Measurements from ENCODE around the gene CDH1.

The CDH1 gene

GRCh38 chr16:68739964-68740627 is 3.0 kb downstream of the CDH1 start:
- Mint-ChIP-seq H3K9me3 (peaks cover 0 to 1% of the 10 kb centered on the region in 2 donors), H3K36me3 (peaks cover 2 to 7% of the 10 kb centered on the region in 2 donors), H3K4me3 (peak overlapping the region; percentile 50 to 51), H3K27me3 (peaks cover 30 to 42% of the 10 kb centered on the region in 2 donors), H3K27ac (peak overlapping the region; percentile 85), H3K4me1 (peaks cover 38 to 57% of the 10 kb centered on the region in 2 donors)
- DNase-seq = no peak
- ATAC-seq (replicated peaks) = peak; percentile 33 to 56

GRCh38 chr16:68740628-68741346 is 3.7 kb downstream of the CDH1 start:
- Mint-ChIP-seq H3K4me3 (peak overlapping the region; percentile 50 to 51), H3K36me3 (peaks cover 2 to 7% of the 10 kb centered on the region in 2 donors), H3K27me3 (peaks cover 28 to 42% of the 10 kb centered on the region in 2 donors), H3K4me1 (peaks cover 38 to 57% of the 10 kb centered on the region in 2 donors), H3K9me3 (peaks cover 0 to 1% of the 10 kb centered on the region in 2 donors), H3K27ac (peak overlapping the region; percentile 85)
- peak; percentile 43 to 54 for ATAC-seq (replicated peaks)
- no peak for DNase-seq

GRCh38 chr16:68743664-68744063 is 6.6 kb downstream of the CDH1 start:
- DNase-seq (no peak), ATAC-seq (replicated peaks) (no peak)
- Mint-ChIP-seq H3K27ac (no peak overlapping the region), H3K9me3 (no peaks in the 10 kb centered on the region), H3K36me3 (no peaks in the 10 kb centered on the region), H3K4me3 (no peak overlapping the region), H3K4me1 (peaks cover 30 to 36% of the 10 kb centered on the region in 2 donors), H3K27me3 (peaks cover 12 to 37% of the 10 kb centered on the region in 2 donors)

DNA sequence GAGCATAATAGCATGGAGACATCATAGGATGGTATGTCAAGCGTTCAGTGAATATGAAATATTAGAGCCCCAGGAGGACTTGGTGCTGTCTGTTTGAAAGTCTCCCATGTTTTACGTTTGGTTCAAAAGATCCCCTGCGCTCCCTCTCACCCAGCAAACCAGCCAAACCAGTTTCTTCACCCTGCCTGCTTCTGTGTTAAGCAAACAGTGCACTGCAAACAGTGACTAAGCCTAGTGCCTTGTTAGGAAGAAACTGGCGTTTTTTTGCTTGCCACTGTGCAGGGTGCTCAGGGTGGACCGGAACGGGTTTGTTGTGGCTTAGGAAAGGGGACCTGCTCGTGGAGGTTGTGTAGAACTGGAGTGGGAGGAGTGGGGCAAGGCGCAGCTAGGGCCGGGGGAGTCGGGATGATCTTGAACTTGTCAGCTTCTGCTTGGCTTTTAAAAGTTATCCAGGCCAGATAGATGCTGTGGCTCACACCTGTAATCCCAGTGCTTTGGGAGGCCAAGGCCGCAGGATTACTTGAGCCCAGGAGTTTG is 7.7 kb downstream of the CDH1 start:
- Mint-ChIP-seq H3K9me3 (no peaks in the 10 kb centered on the region), H3K4me1 (peaks cover 30 to 34% of the 10 kb centered on the region in 2 donors), H3K36me3 (no peaks in the 10 kb centered on the region), H3K27me3 (peaks cover 12 to 42% of the 10 kb centered on the region in 2 donors), H3K27ac (no peak overlapping the region), H3K4me3 (no peak overlapping the region)
- DNase-seq (no peak), ATAC-seq (replicated peaks) (no peak)

DNA sequence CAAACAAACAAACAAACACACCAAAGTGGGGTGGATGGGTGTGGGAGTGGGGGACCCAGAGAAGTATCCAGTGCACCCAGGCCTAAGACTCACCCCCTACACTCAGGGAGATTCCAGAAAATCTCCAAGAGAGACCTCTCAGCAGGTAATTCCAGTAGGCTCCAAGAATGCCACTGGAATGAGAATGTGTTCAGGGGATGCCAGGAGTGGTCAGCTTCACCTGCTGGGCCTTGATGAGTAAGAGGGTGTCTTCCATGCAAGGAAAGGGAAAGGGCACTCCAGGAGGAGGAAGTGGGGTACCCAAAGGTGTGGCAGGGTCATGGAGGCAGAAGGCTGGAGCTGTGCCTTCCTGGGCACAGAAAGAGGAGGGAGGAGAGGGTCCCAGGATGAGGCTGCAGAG is 9.9 kb downstream of the CDH1 start:
- Mint-ChIP-seq H3K4me3 (no peak overlapping the region), H3K27ac (no peak overlapping the region), H3K4me1 (peaks cover 13 to 15% of the 10 kb centered on the region in 2 donors)

DNA sequence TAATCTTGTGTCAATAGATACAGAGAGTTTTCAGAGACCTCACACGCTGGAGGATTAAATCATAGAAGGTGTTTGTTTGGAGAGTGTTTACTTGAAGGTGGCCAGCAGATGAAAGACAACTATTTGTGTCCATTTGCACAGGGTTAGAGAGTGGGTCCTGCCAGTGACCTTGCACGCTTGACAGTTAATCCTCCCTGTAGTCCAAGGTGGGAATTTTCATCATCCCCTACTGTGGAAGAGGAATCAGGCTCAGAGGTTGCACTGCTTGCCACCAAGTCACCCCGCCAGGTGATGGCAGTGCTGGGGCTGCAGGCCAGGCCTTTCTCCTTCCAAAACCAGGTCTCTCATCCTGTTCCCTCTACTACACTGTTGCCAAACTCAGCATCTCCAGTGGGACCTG is 12.3 kb downstream of the CDH1 start:
- Mint-ChIP-seq H3K4me3 (no peak overlapping the region), H3K36me3 (no peaks in the 10 kb centered on the region), H3K27me3 (peaks cover 16 to 45% of the 10 kb centered on the region in 2 donors), H3K4me1 (peaks cover 1 to 6% of the 10 kb centered on the region in 2 donors), H3K27ac (no peak overlapping the region), H3K9me3 (no peaks in the 10 kb centered on the region)
- DNase-seq = no peak
- ATAC-seq (replicated peaks) = no peak

More for the DNA sequence above, 9.9 kb downstream of the CDH1 start:
- Mint-ChIP-seq H3K27me3 (peaks cover 17 to 48% of the 10 kb centered on the region in 2 donors), H3K36me3 (no peaks in the 10 kb centered on the region), H3K9me3 (no peaks in the 10 kb centered on the region)
- DNase-seq (no peak), ATAC-seq (replicated peaks) (no peak)

DNA sequence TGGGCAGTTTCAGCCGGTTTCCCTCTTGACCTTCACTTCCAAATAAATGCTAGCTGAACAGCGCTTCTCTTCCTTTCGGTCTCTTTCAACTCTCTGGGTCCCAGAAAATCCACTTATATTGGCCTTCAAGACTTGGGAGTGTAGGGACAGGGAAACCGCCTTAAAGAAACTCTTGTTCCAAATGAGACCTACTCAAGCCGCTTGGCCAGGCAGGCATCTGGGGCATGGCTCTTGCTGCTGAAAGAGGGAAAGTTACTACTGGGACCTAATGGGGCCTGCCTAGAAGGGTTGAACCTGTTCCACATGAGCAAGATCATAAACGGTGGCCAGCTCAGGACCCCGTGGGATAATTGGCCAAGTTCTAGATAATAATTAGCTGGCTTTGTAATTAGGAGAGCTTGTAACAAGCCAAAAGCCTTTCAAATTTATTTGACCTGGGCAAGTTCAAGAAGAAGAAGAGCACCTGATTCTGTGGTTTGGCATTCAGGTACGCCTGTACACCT is 13.2 kb downstream of the CDH1 start:
- ATAC-seq (replicated peaks) (no peak), DNase-seq (no peak)
- Mint-ChIP-seq H3K4me1 (peaks cover 7% of the 10 kb centered on the region in 2 donors), H3K27ac (no peak overlapping the region), H3K27me3 (peaks cover 15 to 37% of the 10 kb centered on the region in 2 donors), H3K36me3 (no peaks in the 10 kb centered on the region), H3K9me3 (no peaks in the 10 kb centered on the region), H3K4me3 (no peak overlapping the region)

DNA sequence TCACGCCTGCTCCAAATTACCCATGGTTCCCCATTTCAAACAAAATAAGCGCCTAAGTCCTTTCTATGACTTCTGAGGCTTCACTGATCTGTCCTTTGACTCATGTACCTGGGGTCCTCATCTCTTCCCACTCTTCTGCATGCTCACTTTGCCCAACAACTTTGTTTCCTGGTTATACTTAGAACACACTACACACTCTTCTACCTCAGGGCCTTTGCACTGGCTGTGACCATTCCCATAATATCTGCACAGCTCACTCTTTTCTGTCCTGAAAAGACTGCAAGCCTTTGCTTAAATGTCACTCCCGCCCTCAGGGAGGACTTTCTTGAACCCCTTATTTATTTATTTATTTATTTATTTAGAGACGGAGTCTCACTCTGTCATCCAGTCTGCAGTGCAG is 14.1 kb downstream of the CDH1 start:
- Mint-ChIP-seq H3K27ac (no peak overlapping the region), H3K4me3 (no peak overlapping the region), H3K9me3 (no peaks in the 10 kb centered on the region), H3K36me3 (no peaks in the 10 kb centered on the region), H3K27me3 (peaks cover 15 to 35% of the 10 kb centered on the region in 2 donors), H3K4me1 (peaks cover 9 to 10% of the 10 kb centered on the region in 2 donors)
- DNase-seq (no peak), ATAC-seq (replicated peaks) (no peak)

DNA sequence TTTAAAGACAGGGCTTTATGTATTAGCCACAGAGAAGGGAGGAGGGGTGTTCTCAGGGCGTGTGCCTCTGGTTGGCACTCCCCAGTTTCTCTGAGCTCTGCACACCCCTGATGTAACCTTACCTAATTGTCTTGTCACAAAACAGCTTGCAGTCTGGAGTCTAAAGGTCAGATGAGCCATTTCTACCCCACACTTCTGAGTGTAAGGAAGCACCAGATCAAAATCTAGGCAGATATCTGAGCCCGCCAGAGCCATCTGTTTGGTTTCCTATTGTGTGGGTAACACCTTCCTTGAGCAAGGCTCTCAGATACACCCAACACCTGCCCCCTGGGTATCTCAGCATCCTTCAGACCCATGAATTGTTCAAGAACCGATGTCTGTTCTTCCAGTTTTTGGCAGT is 15.5 kb downstream of the CDH1 start:
- H3K4me1 Mint-ChIP-seq = peaks cover 14 to 23% of the 10 kb centered on the region in 2 donors
- peak overlapping the region; percentile 20 for H3K27ac Mint-ChIP-seq
- no peak overlapping the region for H3K4me3 Mint-ChIP-seq
- DNase-seq (no peak), ATAC-seq (replicated peaks) (peak in 1 of 2 donors; percentile 7)
- H3K9me3 Mint-ChIP-seq = no peaks in the 10 kb centered on the region
- H3K36me3 Mint-ChIP-seq = no peaks in the 10 kb centered on the region
- H3K27me3 Mint-ChIP-seq = peaks cover 12 to 21% of the 10 kb centered on the region in 2 donors

DNA sequence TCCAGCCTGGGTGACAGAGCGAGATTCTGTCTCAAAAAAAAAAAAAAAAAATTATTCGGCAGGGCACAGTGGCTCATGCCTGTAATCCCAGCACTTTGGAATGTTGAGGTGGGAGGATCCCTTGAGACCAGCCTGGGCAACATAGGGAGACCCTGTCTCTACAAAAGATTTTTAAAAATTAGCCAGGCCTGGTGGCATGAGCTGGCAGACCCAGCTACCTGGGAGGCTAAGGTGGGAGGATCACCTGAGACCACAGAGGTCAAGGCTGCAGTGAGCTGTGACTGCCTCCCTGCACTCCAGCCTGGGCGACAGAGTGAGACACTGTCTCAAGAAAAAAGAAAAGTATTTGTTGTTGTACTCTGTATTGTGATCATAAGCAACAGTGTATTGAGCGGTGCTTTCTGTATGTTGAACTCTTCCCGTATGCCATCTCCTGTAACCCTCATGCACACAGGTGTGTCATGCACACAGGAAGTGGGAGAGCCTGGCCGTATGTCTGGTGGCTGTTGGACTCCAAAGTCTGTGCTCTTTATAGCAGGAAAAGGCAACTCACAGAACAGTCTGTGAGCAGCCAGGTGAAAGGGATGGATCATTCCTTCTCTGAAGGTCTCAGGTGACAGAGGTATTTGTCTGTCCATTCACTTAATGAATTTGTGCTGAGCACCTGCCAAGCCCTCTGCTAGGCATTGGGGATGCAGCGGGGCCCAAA is 17.1 kb downstream of the CDH1 start:
- Mint-ChIP-seq H3K36me3 (no peaks in the 10 kb centered on the region), H3K9me3 (no peaks in the 10 kb centered on the region), H3K27ac (peak overlapping the region; percentile 4), H3K4me3 (no peak overlapping the region), H3K4me1 (peaks cover 14 to 35% of the 10 kb centered on the region in 2 donors), H3K27me3 (peaks cover 8 to 12% of the 10 kb centered on the region in 2 donors)
- DNase-seq (no peak), ATAC-seq (replicated peaks) (no peak)

- Mint-ChIP-seq H3K9me3 (no peaks in the 10 kb centered on the region), H3K4me1 (peaks cover 19 to 47% of the 10 kb centered on the region in 2 donors), H3K27me3 (peaks cover 3 to 7% of the 10 kb centered on the region in 2 donors), H3K36me3 (no peaks in the 10 kb centered on the region), H3K27ac (peak overlapping the region; percentile 100), H3K4me3 (peak overlapping the region; percentile 65 to 69)
- DNase-seq (peak; percentile 79), ATAC-seq (replicated peaks) (peak; percentile 87 to 90)
Observed at GRCh38 chr16:68756239-68756915, 19.3 kb downstream of the CDH1 start.

DNA sequence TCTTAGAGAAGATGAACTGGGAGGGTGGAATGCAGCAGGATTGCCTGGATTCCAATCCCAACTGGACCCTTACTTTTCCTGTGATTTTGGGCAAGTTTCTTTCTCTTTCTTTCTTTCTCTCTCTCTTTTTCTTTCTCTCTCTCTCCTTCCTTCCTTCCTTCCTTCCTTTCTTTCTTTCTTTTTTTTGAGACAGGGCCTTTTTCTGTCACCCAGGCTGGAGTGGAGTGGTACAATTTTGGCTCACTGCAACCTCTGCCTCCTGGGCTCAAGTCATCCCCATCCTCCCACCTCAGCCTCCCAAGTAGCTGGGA is 20.5 kb downstream of the CDH1 start:
- H3K27me3 Mint-ChIP-seq = peaks cover 10 to 12% of the 10 kb centered on the region in 2 donors
- DNase-seq (no peak), ATAC-seq (replicated peaks) (no peak)
- no peaks in the 10 kb centered on the region for H3K36me3 Mint-ChIP-seq
- peak overlapping the region; percentile 22 to 65 for H3K4me3 Mint-ChIP-seq
- H3K27ac Mint-ChIP-seq = peak overlapping the region; percentile 100
- peaks cover 22 to 51% of the 10 kb centered on the region in 2 donors for H3K4me1 Mint-ChIP-seq
- no peaks in the 10 kb centered on the region for H3K9me3 Mint-ChIP-seq

GRCh38 chr16:68759062-68759461 is 22.0 kb downstream of the CDH1 start:
- H3K27me3 Mint-ChIP-seq = peaks cover 16 to 19% of the 10 kb centered on the region in 2 donors
- H3K4me3 Mint-ChIP-seq = no peak overlapping the region
- H3K4me1 Mint-ChIP-seq = peaks cover 26 to 51% of the 10 kb centered on the region in 2 donors
- H3K27ac Mint-ChIP-seq = no peak overlapping the region
- no peaks in the 10 kb centered on the region for H3K36me3 Mint-ChIP-seq
- no peaks in the 10 kb centered on the region for H3K9me3 Mint-ChIP-seq
- no peak for ATAC-seq (replicated peaks)
- no peak for DNase-seq

All from stimulated activated naive B cell treated with anti-CD40 and anti-IgM and Interleukin-4, amounts not matched to agents 10 μg/mL and 1 μg/mL and 100 μg/mL, for 72 hours (primary cell).